Spleen (tissue), 11 donors: ENCODE data around the gene AFM. TPM values are rescaled to one million over a fixed set of nuclear protein-coding genes. Genes with fewer than 3 reads are reported as not detected.
"Not testable (repeated sequence)": the region's sequence is repeated elsewhere in the genome, so short reads cannot be mapped to it uniquely, and the experiment has no call there.

Experiments
- DNase-seq: peaks from one replicate; pipeline ENCODE4 v3.0.0-alpha.2; 2020
- H3K27ac ChIP-seq, 8 donors: fragments of 200-600 bp; sonication (generic) in 7 of 8; 1 replicate in 4 of 8; 2 replicates in 4 of 8; pipeline versions ENCODE4 v1.5.0 to v1.8.0; 2016 to 2021; ENCODE audit warnings: inconsistent platforms in 4 of 8, mild to moderate bottlenecking in 4 of 8, moderate library complexity in 1 of 8
- H3K27me3 ChIP-seq, 7 donors: fragments of 200-600 bp; sonication (generic) in 6 of 7; replicated peaks in 1 of 7; 1 replicate in 4 of 7; 2 replicates in 3 of 7; pipeline versions ENCODE4 v1.5.0 to v1.8.0; 2016 to 2021; ENCODE audit warnings: inconsistent platforms in 3 of 7, mild to moderate bottlenecking in 1 of 7
- H3K36me3 ChIP-seq, 6 donors: fragments of 200-600 bp; sonication (generic) in 5 of 6; 1 replicate in 4 of 6; 2 replicates in 2 of 6; pipeline versions ENCODE4 v1.5.0 to v1.8.0; 2016 to 2021; ENCODE audit warnings: inconsistent platforms in 2 of 6
- H3K4me1 ChIP-seq, 6 donors: fragments of 200-600 bp; sonication (generic) in 5 of 6; 1 replicate in 3 of 6; 2 replicates in 3 of 6; pipeline versions ENCODE4 v1.5.0 to v1.8.0; 2016 to 2021; ENCODE audit warnings: inconsistent platforms in 3 of 6
- H3K4me3 ChIP-seq, 8 donors: fragments of 200-600 bp; sonication (generic) in 7 of 8; 1 replicate in 4 of 8; 2 replicates in 4 of 8; pipeline versions ENCODE4 v1.5.0 to v1.8.0; 2016 to 2021; ENCODE audit warnings: inconsistent platforms in 4 of 8, mild to moderate bottlenecking in 4 of 8, moderate library complexity in 2 of 8
- H3K9me3 ChIP-seq, 8 donors: fragments of 200-600 bp; sonication (generic) in 7 of 8; 1 replicate in 4 of 8; 2 replicates in 4 of 8; pipeline versions ENCODE4 v1.5.0 to v1.8.0; 2016 to 2021; ENCODE audit warnings: inconsistent platforms in 4 of 8
- POLR2A ChIP-seq, 3 donors: fragments of 450-650 bp; IDR thresholded peaks; one replicate each; pipeline ENCODE4 v1.5.1; 2017; ENCODE audit warnings: antibody characterized with exemption in 3 of 3, mild to moderate bottlenecking in 1 of 3
- POLR2AphosphoS5 ChIP-seq, 3 donors: sonication (generic); formaldehyde crosslinking; IDR thresholded peaks; one replicate each; pipeline ENCODE4 v1.5.1; 2017; ENCODE audit warnings: antibody characterized with exemption in 3 of 3
- WGBS, 5 donors: extraction: QIAGEN DNeasy Blood & Tissue Kit in 3 of 5; methylation state at CpG; one replicate each; pipeline versions ENCODE4 v1.1.5 to v1.1.7; 2013 to 2018; 5-methylcytosine and 5-hydroxymethylcytosine counted together
- intact Hi-C: fragments of 100-400 bp; cut with DNase I; formaldehyde crosslinking; loops from one replicate; pipeline ENCODE4 v1.15.0; 2023; ENCODE audit warnings: low total_unique reads
- polyA plus RNA-seq, 3 donors: library from polyadenylated mRNA; stranded (reverse); fragments of 200-250 nt; gene quantifications; one replicate each; pipeline ENCODE4 v1.2.1, GENCODE V29; 2013
- small RNA-seq, 4 donors: library from RNA; depleted of rRNA; stranded (forward); fragments of <200 nt; gene quantifications; one replicate each; pipeline ENCODE3, GENCODE V24; 2016
- total RNA-seq, 7 donors: library from RNA; depleted of rRNA in 3 of 7; stranded (reverse); fragments of >200 nt in 3 of 7; fragmentation: NEBNext Ultra II Directional in 4 of 7; extraction: Animal tissue kit (Norgen Biotek cat#: 25700) in 4 of 7; gene quantifications; one replicate each; pipeline versions ENCODE4 v1.1.0 to v1.2.1, GENCODE V29; 2016 to 2021
- TF ChIP-seq, protein P1 (sequence below), 11 experiments: fragments of 200-600 bp in 7 of 11; fragments of 450-650 bp in 4 of 11; sonication (generic) in 4 of 11; IDR thresholded peaks in 8 of 11; conservative IDR thresholded peaks in 3 of 11; 1 replicate in 7 of 11; 2 replicates in 4 of 11; pipeline versions ENCODE4 v1.4.0 to v1.8.0; 2016 to 2021; ENCODE audit warnings: antibody characterized with exemption in 11 of 11, inconsistent platforms in 4 of 11, mild to moderate bottlenecking in 1 of 11
- donor health status: healthy with polysubstance abuse.
- donor health status: DM: no; HTN: no; CAD: no; lungs with moderate emphysema.
- donor health status: DM: no; HTN: no; CAD: no.
- donor health status: Bipolar disorder and iron deficiency.
- donor health status: healthy.
- donor health status: DM: no; HTN: no; CAD: no.
- donor health status: DM: yes; HTN: yes; CAD: no.

Gene AFM
- total and polyA plus RNA-seq, 10 donors, result not detected

DNA sequence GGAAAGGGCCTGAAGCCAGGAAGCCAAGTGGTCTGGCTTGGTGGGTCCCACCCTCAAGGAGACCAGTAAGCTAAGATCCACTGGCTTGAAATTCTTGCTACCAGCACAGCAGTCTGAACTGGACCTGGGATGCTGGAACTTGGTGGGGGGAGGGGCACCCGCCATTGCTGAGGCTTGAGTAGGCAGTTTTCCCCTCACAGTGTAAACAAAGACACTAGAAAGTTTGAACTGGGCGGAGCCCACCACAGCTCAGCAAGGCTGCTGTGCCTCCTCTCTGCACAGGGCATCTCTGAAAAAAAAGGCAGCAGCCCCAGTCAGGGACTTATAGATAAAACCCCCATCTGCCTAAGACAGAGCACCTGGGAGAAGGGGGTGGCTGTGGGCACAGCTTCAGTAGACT is 63.1 kb downstream of the AFM start:
- H3K9me3 ChIP-seq, result no peaks in the 10 kb centered on the region
- DNase-seq, result no peak
- intact Hi-C loops, result no loop called here
- H3K27ac ChIP-seq, result no peak overlapping the region
- 83 to 100% (median 92%) methylated on average over 2 of the region's 2 CpGs for WGBS, 5 donors
- no peaks in the 10 kb centered on the region for H3K4me1 ChIP-seq
- H3K4me3 ChIP-seq, result no peak overlapping the region
- TF ChIP-seq, protein P1, sequence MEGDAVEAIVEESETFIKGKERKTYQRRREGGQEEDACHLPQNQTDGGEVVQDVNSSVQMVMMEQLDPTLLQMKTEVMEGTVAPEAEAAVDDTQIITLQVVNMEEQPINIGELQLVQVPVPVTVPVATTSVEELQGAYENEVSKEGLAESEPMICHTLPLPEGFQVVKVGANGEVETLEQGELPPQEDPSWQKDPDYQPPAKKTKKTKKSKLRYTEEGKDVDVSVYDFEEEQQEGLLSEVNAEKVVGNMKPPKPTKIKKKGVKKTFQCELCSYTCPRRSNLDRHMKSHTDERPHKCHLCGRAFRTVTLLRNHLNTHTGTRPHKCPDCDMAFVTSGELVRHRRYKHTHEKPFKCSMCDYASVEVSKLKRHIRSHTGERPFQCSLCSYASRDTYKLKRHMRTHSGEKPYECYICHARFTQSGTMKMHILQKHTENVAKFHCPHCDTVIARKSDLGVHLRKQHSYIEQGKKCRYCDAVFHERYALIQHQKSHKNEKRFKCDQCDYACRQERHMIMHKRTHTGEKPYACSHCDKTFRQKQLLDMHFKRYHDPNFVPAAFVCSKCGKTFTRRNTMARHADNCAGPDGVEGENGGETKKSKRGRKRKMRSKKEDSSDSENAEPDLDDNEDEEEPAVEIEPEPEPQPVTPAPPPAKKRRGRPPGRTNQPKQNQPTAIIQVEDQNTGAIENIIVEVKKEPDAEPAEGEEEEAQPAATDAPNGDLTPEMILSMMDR (IDR thresholded peaks at IDR 0.05 in 8 of 11, conservative IDR thresholded peaks at IDR 0.05 in 3 of 11), result no peak
- TF ChIP-seq POLR2A (IDR thresholded peaks at IDR 0.05) (no peak), POLR2AphosphoS5 (IDR thresholded peaks at IDR 0.05) (no peak)
- H3K36me3 ChIP-seq, result no peaks in the 10 kb centered on the region
- H3K27me3 ChIP-seq, result no peaks in the 10 kb centered on the region

DNA sequence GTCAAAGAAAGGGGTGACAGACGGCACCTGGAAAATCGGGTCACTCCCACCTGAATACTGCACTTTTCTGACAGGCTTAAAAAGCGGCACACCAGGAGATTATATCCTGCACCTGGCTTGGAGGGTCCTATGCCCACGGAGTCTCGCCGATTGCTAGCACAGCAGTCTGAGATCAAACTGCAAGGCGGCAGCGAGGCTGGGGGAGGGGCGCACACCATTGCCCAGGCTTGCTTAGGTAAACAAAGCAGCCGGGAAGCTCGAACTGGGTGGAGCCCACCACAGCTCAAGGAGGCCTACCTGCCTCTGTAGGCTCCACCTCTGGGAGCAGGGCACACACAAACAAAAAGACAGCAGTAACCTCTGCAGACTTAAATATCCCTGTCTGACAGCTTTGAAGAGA is 69.3 kb downstream of the AFM start:
- DNase-seq, H3K9me3 ChIP-seq, H3K4me3 ChIP-seq, H3K27ac ChIP-seq, H3K4me1 ChIP-seq, H3K36me3 ChIP-seq, H3K27me3 ChIP-seq, intact Hi-C loops: not testable (repeated sequence)
- 92 to 97% (median 93%) methylated on average over 6 to 11 of the region's 11 CpGs for whole genome bisulfite sequencing, 5 donors

Small RNA genes lying within 50 kb of the gene (small RNA-seq; reads per million reads assigned to genes)
- 0 reads per million in 4 donors for gene AC074250.1

Other genes with a start within 250 kb of the AFM start
- 10 to 100 TPM; 53.1 to 71.5 (median 63.3) TPM for gene ANKRD17, start 222.9 kb upstream of the AFM start, total RNA-seq
- gene ANKRD17, start 222.9 kb upstream of the AFM start, polyA plus RNA-seq, result 1 to 10 TPM; 7.1 to 8.0 (median 7.4) TPM
- gene ALB, start 77.5 kb upstream of the AFM start, total RNA-seq, result 10 to 100 TPM in 1 of 7 donors, 1 to 10 TPM in 2, under 1 TPM in 1, not detected in 3; 0.46 to 16.2 (median 1.5) TPM
- gene ALB, start 77.5 kb upstream of the AFM start, polyA plus RNA-seq, result under 1 TPM; 0.58 to 0.85 (median 0.83) TPM
- gene AFP, start 45.5 kb upstream of the AFM start, total RNA-seq, result not detected
- not detected for gene AFP, start 45.5 kb upstream of the AFM start, polyA plus RNA-seq
- gene RASSF6, start 138.7 kb downstream of the AFM start, total RNA-seq, result 1 to 10 TPM in 1 of 7 donors, under 1 TPM in 6; 0.20 to 1.3 (median 0.30) TPM
- gene RASSF6, start 138.7 kb downstream of the AFM start, polyA plus RNA-seq, result under 1 TPM; 0.09 to 0.41 (median 0.22) TPM